OCI-LY1 (cell line): ENCODE results near the gene MAST4.

Experiments used
- H2AFZ ChIP-seq: fragments of 200-600 bp; sonication (generic), shearing (Covaris generic); 2 replicates; pipeline ENCODE4 v1.6.0; 2014; ENCODE audit warnings: antibody characterized with exemption, mild to moderate bottlenecking, low read length
- H3F3A ChIP-seq: fragments of 200-600 bp; sonication (generic), shearing (Covaris generic); 2 replicates; pipeline ENCODE4 v1.6.0; 2014; ENCODE audit warnings: mild to moderate bottlenecking, antibody characterized with exemption, low read length, moderate library complexity; ENCODE audit not compliant: insufficient read depth
- H3K27ac ChIP-seq: fragments of 200-600 bp; sonication (generic); 2 replicates; pipeline ENCODE4 v1.5.1; 2014; ENCODE audit warnings: low read length, mixed run types, mild to moderate bottlenecking, low read depth; ENCODE audit not compliant: poor library complexity, severe bottlenecking
- H3K27me3 ChIP-seq: fragments of 200-600 bp; sonication (generic); 2 replicates; pipeline ENCODE4 v1.6.0; 2014; ENCODE audit warnings: antibody characterized with exemption, mild to moderate bottlenecking, low read length, moderate library complexity; ENCODE audit not compliant: insufficient read depth
- H3K36me3 ChIP-seq: fragments of 200-600 bp; sonication (generic); 2 replicates; pipeline ENCODE4 v1.6.1; 2014; ENCODE audit warnings: mild to moderate bottlenecking, antibody characterized with exemption, low read length, moderate library complexity, mixed read lengths; ENCODE audit not compliant: insufficient read depth
- H3K4me1 ChIP-seq: fragments of 200-600 bp; sonication (generic); 2 replicates; pipeline ENCODE4 v1.5.1; 2014; ENCODE audit warnings: mild to moderate bottlenecking, low read length, moderate library complexity; ENCODE audit not compliant: insufficient read depth, severe bottlenecking
- H3K4me2 ChIP-seq: fragments of 200-600 bp; sonication (generic), shearing (Covaris generic); 2 replicates; pipeline ENCODE4 v1.6.1; 2014; ENCODE audit warnings: low read length
- H3K4me3 ChIP-seq: fragments of 200-600 bp; sonication (generic); 2 replicates; pipeline ENCODE4 v1.5.1; 2014; ENCODE audit warnings: low read length, low read depth, mild to moderate bottlenecking, mixed read lengths; ENCODE audit not compliant: poor library complexity, severe bottlenecking
- H3K79me2 ChIP-seq: fragments of 200-600 bp; shearing (Covaris generic); 2 replicates; pipeline ENCODE4 v1.6.1; 2016; ENCODE audit warnings: mixed run types, low read length, mixed read lengths; ENCODE audit not compliant: insufficient read depth
- H3K9ac ChIP-seq: fragments of 200-600 bp; sonication (generic), shearing (Covaris generic); 2 replicates; pipeline ENCODE4 v1.6.1; 2014; ENCODE audit warnings: mild to moderate bottlenecking, low read length, mixed read lengths
- H3K9me2 ChIP-seq: fragments of 200-600 bp; sonication (generic), shearing (Covaris generic); 2 replicates; pipeline ENCODE4 v1.6.1; 2014; ENCODE audit warnings: low read depth, mild to moderate bottlenecking, low read length, mixed read lengths
- H3K9me3 ChIP-seq: fragments of 200-600 bp; shearing (Covaris generic); 2 replicates; pipeline ENCODE4 v1.6.1; 2014; ENCODE audit warnings: low read length, mixed read lengths
- H4K20me1 ChIP-seq: fragments of 200-600 bp; sonication (generic), shearing (Covaris generic); 2 replicates; pipeline ENCODE4 v1.6.0; 2016; ENCODE audit warnings: mild to moderate bottlenecking, low read length; ENCODE audit not compliant: insufficient read depth
- CTCF ChIP-seq: fragments of 200-600 bp; sonication (generic), shearing (Covaris generic); IDR thresholded peaks from 2 replicates; pipeline ENCODE4 v1.5.1; 2017; ENCODE audit warnings: mild to moderate bottlenecking, antibody characterized with exemption, low read length, moderate library complexity, mixed read lengths
- EZH2 ChIP-seq: fragments of 200-600 bp; sonication (generic), shearing (Covaris generic); IDR thresholded peaks from 2 replicates; pipeline ENCODE4 v1.8.0; 2017; ENCODE audit warnings: borderline replicate concordance, mixed run types, mild to moderate bottlenecking, antibody characterized with exemption, low read length, moderate library complexity, mixed read lengths

The MAST4 gene

DNA sequence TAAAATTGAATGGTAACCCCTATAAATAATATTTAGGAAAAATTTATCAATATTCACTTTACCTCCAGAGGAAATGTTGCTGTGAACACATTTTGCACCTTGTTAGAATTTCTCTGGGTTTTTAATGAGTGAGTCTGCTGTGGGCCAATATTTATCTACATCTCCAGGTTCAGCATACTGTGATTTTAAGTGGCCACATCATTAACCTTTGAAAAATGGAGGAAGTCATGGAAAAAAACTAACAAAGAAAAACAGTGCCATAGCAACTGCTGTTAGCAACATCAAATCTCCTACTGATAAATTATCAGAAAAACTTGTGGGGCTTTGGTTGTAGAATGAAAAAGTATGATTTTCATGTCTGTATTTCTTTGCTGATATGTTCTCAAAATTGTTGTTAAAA lies 545.5 kb downstream of the MAST4 start:
- no peaks in the 10 kb centered on the region for H3K4me1 ChIP-seq
- H3K9me2 ChIP-seq, result no peaks in the 10 kb centered on the region
- H4K20me1 ChIP-seq, result no peaks in the 10 kb centered on the region
- no peak overlapping the region for H3K9ac ChIP-seq
- no peak overlapping the region for H3K4me2 ChIP-seq
- no peaks in the 10 kb centered on the region for H3F3A ChIP-seq
- no peak overlapping the region for H2AFZ ChIP-seq
- no peaks in the 10 kb centered on the region for H3K27me3 ChIP-seq
- H3K27ac ChIP-seq, result no peak overlapping the region
- H3K9me3 ChIP-seq, result no peaks in the 10 kb centered on the region
- TF ChIP-seq EZH2 (no peak), CTCF (no peak)
- H3K4me3 ChIP-seq, result no peak overlapping the region
- no peaks in the 10 kb centered on the region for H3K79me2 ChIP-seq
- H3K36me3 ChIP-seq, result no peaks in the 10 kb centered on the region

DNA sequence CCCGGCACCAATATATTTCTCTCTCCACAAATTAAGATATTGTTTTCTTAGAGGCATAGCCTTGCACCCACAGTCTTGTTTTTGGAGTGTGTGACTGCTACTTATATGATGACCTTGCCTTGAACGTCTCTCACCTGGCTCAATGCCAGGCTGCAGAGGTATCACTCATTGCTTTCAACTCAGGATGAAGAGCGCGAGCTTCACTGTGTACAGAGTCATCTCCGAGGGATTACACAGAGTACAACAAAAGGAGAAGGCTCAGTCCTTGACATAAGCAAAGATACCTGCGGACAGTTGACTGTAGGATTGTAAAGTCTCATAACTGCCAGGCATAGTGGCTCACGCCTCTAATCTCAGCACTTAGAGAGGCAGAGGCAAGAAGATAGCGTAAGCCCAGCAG lies 546.6 kb downstream of the MAST4 start:
- no peaks in the 10 kb centered on the region for H3K9me2 ChIP-seq
- H3K27me3 ChIP-seq, result no peaks in the 10 kb centered on the region
- H2AFZ ChIP-seq, result no peak overlapping the region
- TF ChIP-seq EZH2 (no peak), CTCF (no peak)
- no peak overlapping the region for H3K4me2 ChIP-seq
- H3K36me3 ChIP-seq, result no peaks in the 10 kb centered on the region
- H3K4me1 ChIP-seq, result no peaks in the 10 kb centered on the region
- no peaks in the 10 kb centered on the region for H3F3A ChIP-seq
- H3K9ac ChIP-seq, result no peak overlapping the region
- H3K79me2 ChIP-seq, result no peaks in the 10 kb centered on the region
- H3K9me3 ChIP-seq, result no peaks in the 10 kb centered on the region
- H3K4me3 ChIP-seq, result no peak overlapping the region
- H3K27ac ChIP-seq, result no peak overlapping the region
- no peaks in the 10 kb centered on the region for H4K20me1 ChIP-seq

GRCh38 chr5:67143549-67143948 lies 547.4 kb downstream of the MAST4 start:
- Histone ChIP-seq H3K4me3 (no peak overlapping the region), H4K20me1 (no peaks in the 10 kb centered on the region), H3K4me1 (no peaks in the 10 kb centered on the region), H3K9me2 (no peaks in the 10 kb centered on the region), H3K36me3 (no peaks in the 10 kb centered on the region), H3K79me2 (no peaks in the 10 kb centered on the region), H3K9me3 (no peaks in the 10 kb centered on the region), H3K9ac (no peak overlapping the region), H3F3A (no peaks in the 10 kb centered on the region), H3K4me2 (no peak overlapping the region), H3K27ac (no peak overlapping the region), H2AFZ (no peak overlapping the region), H3K27me3 (no peaks in the 10 kb centered on the region)
- TF ChIP-seq CTCF, result no peak
- TF ChIP-seq EZH2, result no peak
